Upper lobe of left lung (tissue), 4 donors: Measurements from ENCODE around the gene TAMALIN.

Source experiments
- POLR2A ChIP-seq, 4 donors: fragments of 450-650 bp; IDR thresholded peaks; one replicate each; pipeline ENCODE4 v1.5.1; 2016 to 2017; ENCODE audit warnings: antibody characterized with exemption in 4 of 4, mild to moderate bottlenecking in 2 of 4
- TF ChIP-seq, protein P1 (sequence below), 6 experiments: fragments of 450-650 bp in 4 of 6; fragments of 200-600 bp in 2 of 6; sonication (generic) in 2 of 6; IDR thresholded peaks; one replicate each; pipeline ENCODE4 v1.5.1; 2016 to 2019; ENCODE audit warnings: antibody characterized with exemption in 6 of 6

- TF ChIP-seq, protein P1, sequence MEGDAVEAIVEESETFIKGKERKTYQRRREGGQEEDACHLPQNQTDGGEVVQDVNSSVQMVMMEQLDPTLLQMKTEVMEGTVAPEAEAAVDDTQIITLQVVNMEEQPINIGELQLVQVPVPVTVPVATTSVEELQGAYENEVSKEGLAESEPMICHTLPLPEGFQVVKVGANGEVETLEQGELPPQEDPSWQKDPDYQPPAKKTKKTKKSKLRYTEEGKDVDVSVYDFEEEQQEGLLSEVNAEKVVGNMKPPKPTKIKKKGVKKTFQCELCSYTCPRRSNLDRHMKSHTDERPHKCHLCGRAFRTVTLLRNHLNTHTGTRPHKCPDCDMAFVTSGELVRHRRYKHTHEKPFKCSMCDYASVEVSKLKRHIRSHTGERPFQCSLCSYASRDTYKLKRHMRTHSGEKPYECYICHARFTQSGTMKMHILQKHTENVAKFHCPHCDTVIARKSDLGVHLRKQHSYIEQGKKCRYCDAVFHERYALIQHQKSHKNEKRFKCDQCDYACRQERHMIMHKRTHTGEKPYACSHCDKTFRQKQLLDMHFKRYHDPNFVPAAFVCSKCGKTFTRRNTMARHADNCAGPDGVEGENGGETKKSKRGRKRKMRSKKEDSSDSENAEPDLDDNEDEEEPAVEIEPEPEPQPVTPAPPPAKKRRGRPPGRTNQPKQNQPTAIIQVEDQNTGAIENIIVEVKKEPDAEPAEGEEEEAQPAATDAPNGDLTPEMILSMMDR (IDR thresholded peaks at IDR 0.05) = no peak
- TF ChIP-seq POLR2A (IDR thresholded peaks at IDR 0.05) = peak in 1 of 4 donors; percentile 9
Observed at GRCh38 chr12:52055731-52056711, 49.3 kb downstream of the TAMALIN start.
